ENCODE data around the gene ASAP2.

Gene ASAP2

DNA sequence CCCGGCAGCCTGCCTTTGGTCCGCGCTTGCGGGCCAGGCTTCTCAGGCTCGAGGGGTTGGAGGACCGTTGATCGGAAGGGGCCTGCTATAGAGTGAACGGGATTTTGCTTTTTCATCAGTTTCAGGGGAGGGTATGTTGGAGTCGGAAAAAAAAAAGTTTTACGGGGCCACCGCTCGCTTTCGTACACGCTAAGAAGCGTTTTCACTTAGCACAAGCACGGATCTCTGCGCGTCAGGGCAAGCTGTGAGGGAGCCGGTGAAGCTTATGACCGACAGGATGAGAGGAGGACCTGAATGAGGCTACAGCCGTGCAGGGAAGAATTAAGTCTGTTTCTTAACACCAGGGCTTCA, 217.3 kb downstream of the ASAP2 start:
- peak overlapping the region; percentile 76 for H3K4me3 ChIP-seq (ENCODE audit: insufficient read depth, low read depth, low read length, poor library complexity, severe bottlenecking)
- H3K36me3 ChIP-seq (ENCODE audit: control insufficient read depth, insufficient read depth, low read length) = peaks cover 1% of the 10 kb centered on the region
- peak overlapping the region; percentile 70 for H3K27ac ChIP-seq (ENCODE audit: insufficient read depth, low read length, poor library complexity, severe bottlenecking)
- H3K27me3 ChIP-seq (replicated peaks; ENCODE audit: control insufficient read depth, insufficient read depth, low read length, poor library complexity, severe bottlenecking) = no peaks in the 10 kb centered on the region
- DNase-seq = peak in 2 of 3 donors; percentile 1 to 7
- no peaks in the 10 kb centered on the region for H3K9me3 ChIP-seq (ENCODE audit: control insufficient read depth, low read length)
- peaks cover 15% of the 10 kb centered on the region for H3K4me1 ChIP-seq (ENCODE audit: control insufficient read depth, insufficient read depth, low read length, poor library complexity, severe bottlenecking)

DNA sequence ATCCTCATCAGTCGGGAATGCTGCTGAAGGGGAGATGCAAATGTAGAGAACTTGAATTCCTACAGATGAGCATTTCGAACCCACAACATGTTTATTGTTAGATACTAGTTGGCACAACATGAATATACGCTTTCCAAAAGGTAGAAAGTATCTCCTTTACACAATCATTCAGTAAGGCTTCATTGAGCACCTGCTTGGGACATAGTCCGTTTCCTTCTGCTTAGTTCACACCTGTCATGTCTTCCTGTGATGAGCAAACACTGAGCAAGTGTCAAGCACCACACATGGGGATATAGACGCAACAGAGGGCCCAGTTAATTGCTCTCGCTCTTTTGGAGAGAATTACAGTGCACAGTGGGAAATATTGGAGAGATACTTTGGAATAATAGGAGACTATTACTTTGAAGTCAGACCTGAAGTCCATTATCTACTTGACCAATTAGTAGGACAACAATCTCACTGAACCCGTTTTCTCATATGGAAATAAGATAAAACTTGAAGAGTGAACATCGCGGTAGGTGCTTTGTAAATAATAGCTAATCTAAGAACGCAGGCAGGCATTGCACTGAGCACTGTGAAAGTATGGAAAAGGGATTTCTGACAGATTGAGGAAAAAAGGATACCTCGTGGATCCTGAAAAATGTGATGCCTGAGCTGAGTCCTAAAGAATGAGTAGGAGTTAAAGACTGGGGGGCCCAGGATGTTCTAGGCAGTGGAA, 218.0 kb downstream of the ASAP2 start:
- H3K36me3 ChIP-seq (ENCODE audit: control insufficient read depth, insufficient read depth, low read length) = peaks cover 7% of the 10 kb centered on the region
- H3K27ac ChIP-seq (ENCODE audit: insufficient read depth, low read length, poor library complexity, severe bottlenecking) = peak overlapping the region; percentile 70
- no peak for DNase-seq
- no peaks in the 10 kb centered on the region for H3K27me3 ChIP-seq (replicated peaks; ENCODE audit: control insufficient read depth, insufficient read depth, low read length, poor library complexity, severe bottlenecking)
- H3K9me3 ChIP-seq (ENCODE audit: control insufficient read depth, low read length) = no peaks in the 10 kb centered on the region
- H3K4me1 ChIP-seq (ENCODE audit: control insufficient read depth, insufficient read depth, low read length, poor library complexity, severe bottlenecking) = peaks cover 15% of the 10 kb centered on the region
- peak overlapping the region; percentile 76 for H3K4me3 ChIP-seq (ENCODE audit: insufficient read depth, low read depth, low read length, poor library complexity, severe bottlenecking)

DNA sequence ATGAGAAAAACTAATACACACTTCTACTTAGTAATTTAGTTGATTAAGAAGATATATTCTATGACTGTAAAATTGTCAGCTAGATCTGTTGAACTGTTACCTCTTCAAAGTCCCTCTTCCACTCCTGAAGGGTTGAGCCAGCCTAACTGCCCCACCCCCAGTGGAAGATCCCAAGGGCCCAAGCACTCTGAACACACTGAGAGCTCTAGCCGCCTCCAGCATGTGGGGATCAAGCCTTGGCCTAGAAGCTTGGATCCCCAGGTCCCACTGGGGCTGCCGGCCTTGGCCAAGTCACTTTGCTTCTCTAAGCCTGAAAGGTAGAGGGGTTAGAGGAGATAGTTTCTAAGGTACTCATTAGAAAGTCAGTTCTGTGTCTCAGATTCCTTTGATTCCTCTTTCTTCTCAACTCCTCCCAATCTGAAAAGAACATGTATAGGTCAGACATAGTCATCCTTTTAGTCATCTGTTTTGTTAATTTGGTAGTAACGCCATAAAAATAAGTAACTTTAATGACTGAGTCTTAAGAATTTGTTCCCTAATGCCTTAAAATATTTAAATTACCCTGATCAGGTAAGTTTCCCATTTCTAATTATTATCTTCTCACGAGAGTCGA, 222.5 kb downstream of the ASAP2 start:
- Histone ChIP-seq H3K4me3 (ENCODE audit: insufficient read depth, low read depth, low read length, poor library complexity, severe bottlenecking) (no peak overlapping the region), H3K36me3 (ENCODE audit: control insufficient read depth, insufficient read depth, low read length) (peaks cover 29% of the 10 kb centered on the region), H3K27ac (ENCODE audit: insufficient read depth, low read length, poor library complexity, severe bottlenecking) (no peak overlapping the region), H3K27me3 (replicated peaks; ENCODE audit: control insufficient read depth, insufficient read depth, low read length, poor library complexity, severe bottlenecking) (no peaks in the 10 kb centered on the region), H3K9me3 (ENCODE audit: control insufficient read depth, low read length) (no peaks in the 10 kb centered on the region), H3K4me1 (ENCODE audit: control insufficient read depth, insufficient read depth, low read length, poor library complexity, severe bottlenecking) (peaks cover 3% of the 10 kb centered on the region)
- no peak for DNase-seq

DNA sequence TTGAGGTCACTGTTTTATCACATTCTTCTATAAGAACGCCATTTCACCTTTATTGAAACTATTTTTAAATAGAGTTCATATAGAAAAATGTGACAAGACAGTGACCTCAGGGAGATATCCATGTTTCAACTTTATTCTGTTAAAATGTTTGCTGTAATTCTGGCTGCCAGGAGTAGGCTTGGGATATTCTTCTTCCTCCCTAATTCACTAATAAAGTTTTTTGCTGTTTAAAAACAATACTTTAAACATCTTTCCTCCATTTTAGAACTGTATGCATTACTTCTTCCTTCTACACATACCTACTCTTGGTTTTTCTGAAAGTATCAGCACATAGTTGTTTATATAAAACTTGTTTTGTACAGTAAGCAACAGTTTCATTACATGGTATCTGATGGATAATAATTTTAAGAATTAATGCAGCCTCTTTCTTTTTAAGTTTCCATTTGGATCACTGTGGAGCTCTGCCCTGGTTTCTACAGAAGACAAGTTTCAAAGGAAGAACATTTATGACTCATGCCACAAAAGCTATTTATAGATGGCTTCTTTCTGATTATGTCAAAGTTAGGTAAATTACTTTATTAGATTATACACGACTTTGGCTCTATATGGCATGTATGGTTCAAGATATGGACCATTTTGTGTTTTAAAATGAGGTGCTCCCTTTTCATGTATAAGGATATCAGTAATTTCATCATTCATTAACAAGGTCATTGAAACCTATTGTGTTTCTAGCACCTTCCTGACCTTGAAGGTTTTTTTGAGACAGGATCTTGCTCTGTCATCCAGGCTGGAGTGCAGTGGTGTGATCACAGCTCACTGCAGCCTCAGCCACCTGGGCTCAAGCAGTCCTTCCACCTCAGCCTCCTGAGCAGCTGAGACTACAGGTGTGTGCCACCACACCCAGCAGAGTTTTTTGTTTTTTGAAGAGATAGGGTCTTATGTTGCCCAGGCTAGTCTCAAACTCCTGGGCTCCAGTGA, 224.0 kb downstream of the ASAP2 start:
- Histone ChIP-seq H3K27me3 (replicated peaks; ENCODE audit: control insufficient read depth, insufficient read depth, low read length, poor library complexity, severe bottlenecking) (no peaks in the 10 kb centered on the region), H3K27ac (ENCODE audit: insufficient read depth, low read length, poor library complexity, severe bottlenecking) (no peak overlapping the region), H3K4me3 (ENCODE audit: insufficient read depth, low read depth, low read length, poor library complexity, severe bottlenecking) (no peak overlapping the region), H3K4me1 (ENCODE audit: control insufficient read depth, insufficient read depth, low read length, poor library complexity, severe bottlenecking) (no peaks in the 10 kb centered on the region), H3K9me3 (ENCODE audit: control insufficient read depth, low read length) (no peaks in the 10 kb centered on the region), H3K36me3 (ENCODE audit: control insufficient read depth, insufficient read depth, low read length) (peaks cover 29% of the 10 kb centered on the region)
- no peak for DNase-seq

DNA sequence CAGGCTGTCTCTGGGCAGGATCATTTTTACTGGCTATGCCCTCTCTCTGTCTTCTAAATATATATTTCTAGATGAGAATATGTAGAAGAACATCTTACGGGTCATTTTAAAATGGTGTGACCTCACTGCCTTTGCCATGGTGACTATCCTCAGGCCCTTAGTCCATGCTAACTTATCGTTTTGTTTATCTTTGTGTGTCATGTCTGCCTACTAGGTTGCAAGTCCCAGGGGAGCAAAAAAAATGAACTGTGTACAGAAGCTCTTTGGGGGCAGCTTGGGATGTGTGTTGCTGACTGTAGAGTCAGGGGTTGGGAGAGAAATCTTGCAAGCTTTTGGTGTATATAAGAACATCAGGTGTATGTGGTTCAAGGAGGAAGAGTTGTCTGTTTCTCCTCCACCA, 227.9 kb downstream of the ASAP2 start:
- no peak overlapping the region for H3K4me3 ChIP-seq (ENCODE audit: insufficient read depth, low read depth, low read length, poor library complexity, severe bottlenecking)
- no peak for DNase-seq
- H3K4me1 ChIP-seq (ENCODE audit: control insufficient read depth, insufficient read depth, low read length, poor library complexity, severe bottlenecking) = no peaks in the 10 kb centered on the region
- H3K27ac ChIP-seq (ENCODE audit: insufficient read depth, low read length, poor library complexity, severe bottlenecking) = no peak overlapping the region
- no peaks in the 10 kb centered on the region for H3K27me3 ChIP-seq (replicated peaks; ENCODE audit: control insufficient read depth, insufficient read depth, low read length, poor library complexity, severe bottlenecking)
- no peaks in the 10 kb centered on the region for H3K9me3 ChIP-seq (ENCODE audit: control insufficient read depth, low read length)
- peaks cover 34% of the 10 kb centered on the region for H3K36me3 ChIP-seq (ENCODE audit: control insufficient read depth, insufficient read depth, low read length)

DNA sequence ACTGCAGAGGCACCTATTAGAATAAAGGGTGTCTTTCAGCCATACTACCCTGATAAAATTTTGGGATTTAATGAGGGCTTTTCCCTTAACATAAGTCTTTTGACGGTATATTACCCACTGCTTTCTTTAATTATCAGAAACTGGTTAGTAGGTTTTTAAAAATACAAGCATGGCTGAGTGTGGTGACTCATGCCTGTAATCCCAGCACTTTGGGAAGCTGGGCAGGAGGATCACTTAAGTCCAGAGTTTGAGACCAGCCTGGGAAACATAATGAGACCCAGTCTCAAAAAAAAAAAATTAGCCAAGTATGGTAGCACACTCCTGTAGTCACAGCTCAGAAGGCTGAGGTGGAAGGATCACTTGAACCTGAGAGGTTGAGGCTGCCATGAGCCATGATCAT, 232.9 kb downstream of the ASAP2 start:
- no peaks in the 10 kb centered on the region for H3K27me3 ChIP-seq (replicated peaks; ENCODE audit: control insufficient read depth, insufficient read depth, low read length, poor library complexity, severe bottlenecking)
- H3K4me1 ChIP-seq (ENCODE audit: control insufficient read depth, insufficient read depth, low read length, poor library complexity, severe bottlenecking) = no peaks in the 10 kb centered on the region
- DNase-seq = no peak
- H3K9me3 ChIP-seq (ENCODE audit: control insufficient read depth, low read length) = no peaks in the 10 kb centered on the region
- peaks cover 41% of the 10 kb centered on the region for H3K36me3 ChIP-seq (ENCODE audit: control insufficient read depth, insufficient read depth, low read length)
- H3K27ac ChIP-seq (ENCODE audit: insufficient read depth, low read length, poor library complexity, severe bottlenecking) = no peak overlapping the region
- H3K4me3 ChIP-seq (ENCODE audit: insufficient read depth, low read depth, low read length, poor library complexity, severe bottlenecking) = no peak overlapping the region

DNA sequence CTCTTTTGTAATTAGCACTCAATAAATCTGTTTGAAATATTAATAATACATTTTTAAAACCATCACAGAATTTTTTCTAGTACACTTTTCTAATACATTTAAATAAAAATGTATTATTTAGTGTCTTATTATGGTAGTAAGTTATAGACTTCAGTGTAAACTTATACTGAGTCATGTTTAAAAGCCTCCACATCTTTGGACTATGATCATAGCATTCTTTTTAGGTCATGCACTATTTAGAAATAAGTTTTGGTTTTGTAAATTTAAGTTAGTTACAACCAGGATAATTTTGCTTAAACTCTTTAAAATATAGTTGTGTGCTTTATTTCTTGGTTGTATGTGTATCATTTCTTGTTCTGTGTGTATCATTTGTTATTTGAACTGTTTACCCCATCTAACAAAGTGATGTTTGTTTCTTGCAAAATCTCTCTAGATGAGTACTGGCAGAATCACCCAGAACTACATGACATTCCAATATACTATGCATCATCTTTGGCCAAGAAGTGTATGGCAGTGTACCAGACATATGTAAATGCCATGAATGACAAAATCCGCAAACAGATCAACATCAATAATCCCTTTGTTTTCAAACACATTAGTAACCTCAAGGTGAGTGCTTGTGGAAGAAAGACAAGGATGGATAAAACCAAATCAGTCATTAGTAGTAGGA, 233.6 kb downstream of the ASAP2 start:
- no peak overlapping the region for H3K27ac ChIP-seq (ENCODE audit: insufficient read depth, low read length, poor library complexity, severe bottlenecking)
- H3K4me3 ChIP-seq (ENCODE audit: insufficient read depth, low read depth, low read length, poor library complexity, severe bottlenecking) = no peak overlapping the region
- no peak for DNase-seq
- H3K4me1 ChIP-seq (ENCODE audit: control insufficient read depth, insufficient read depth, low read length, poor library complexity, severe bottlenecking) = no peaks in the 10 kb centered on the region
- H3K9me3 ChIP-seq (ENCODE audit: control insufficient read depth, low read length) = no peaks in the 10 kb centered on the region
- H3K27me3 ChIP-seq (replicated peaks; ENCODE audit: control insufficient read depth, insufficient read depth, low read length, poor library complexity, severe bottlenecking) = no peaks in the 10 kb centered on the region
- peaks cover 41% of the 10 kb centered on the region for H3K36me3 ChIP-seq (ENCODE audit: control insufficient read depth, insufficient read depth, low read length)

DNA sequence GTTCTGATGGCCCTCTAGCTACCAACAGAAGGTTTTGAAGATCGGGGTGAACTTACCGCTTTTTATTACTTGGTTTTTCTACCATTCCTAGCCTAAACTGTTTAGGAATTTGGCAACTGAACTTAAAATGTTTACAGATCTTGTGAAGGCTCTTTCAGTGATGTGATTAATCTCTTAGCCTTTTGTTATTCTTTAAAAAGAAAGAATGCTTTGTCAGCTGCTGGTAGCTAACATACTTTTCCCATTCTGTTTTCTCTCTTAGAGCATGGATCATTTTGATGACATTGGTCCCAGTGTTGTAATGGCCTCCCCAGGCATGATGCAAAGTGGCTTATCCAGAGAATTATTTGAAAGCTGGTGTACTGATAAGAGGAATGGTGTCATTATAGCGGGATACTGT, 234.9 kb downstream of the ASAP2 start:
- Histone ChIP-seq H3K9me3 (ENCODE audit: control insufficient read depth, low read length) (no peaks in the 10 kb centered on the region), H3K4me1 (ENCODE audit: control insufficient read depth, insufficient read depth, low read length, poor library complexity, severe bottlenecking) (no peaks in the 10 kb centered on the region), H3K36me3 (ENCODE audit: control insufficient read depth, insufficient read depth, low read length) (peaks cover 41% of the 10 kb centered on the region), H3K4me3 (ENCODE audit: insufficient read depth, low read depth, low read length, poor library complexity, severe bottlenecking) (no peak overlapping the region), H3K27me3 (replicated peaks; ENCODE audit: control insufficient read depth, insufficient read depth, low read length, poor library complexity, severe bottlenecking) (no peaks in the 10 kb centered on the region), H3K27ac (ENCODE audit: insufficient read depth, low read length, poor library complexity, severe bottlenecking) (no peak overlapping the region)
- DNase-seq = no peak

DNA sequence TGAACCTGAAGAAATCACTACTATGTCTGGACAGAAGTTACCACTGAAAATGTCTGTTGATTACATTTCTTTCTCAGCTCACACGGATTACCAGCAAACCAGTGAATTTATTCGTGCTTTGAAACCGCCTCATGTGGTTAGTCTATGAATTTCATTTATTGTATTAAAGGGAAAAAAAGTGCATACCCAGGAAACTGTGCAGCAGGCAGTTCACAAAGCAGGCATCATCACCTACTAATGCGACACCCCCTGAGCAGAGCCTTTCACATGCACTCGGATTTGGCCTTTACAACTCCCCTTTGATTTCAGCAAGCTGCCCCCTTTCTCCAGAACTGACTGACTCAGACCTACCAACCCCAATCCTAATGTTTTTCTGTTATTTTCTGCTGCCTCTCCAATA, 236.9 kb downstream of the ASAP2 start:
- Histone ChIP-seq H3K4me1 (ENCODE audit: control insufficient read depth, insufficient read depth, low read length, poor library complexity, severe bottlenecking) (no peaks in the 10 kb centered on the region), H3K9me3 (ENCODE audit: control insufficient read depth, low read length) (no peaks in the 10 kb centered on the region), H3K27ac (ENCODE audit: insufficient read depth, low read length, poor library complexity, severe bottlenecking) (no peak overlapping the region), H3K4me3 (ENCODE audit: insufficient read depth, low read depth, low read length, poor library complexity, severe bottlenecking) (no peak overlapping the region), H3K36me3 (ENCODE audit: control insufficient read depth, insufficient read depth, low read length) (peaks cover 36% of the 10 kb centered on the region), H3K27me3 (replicated peaks; ENCODE audit: control insufficient read depth, insufficient read depth, low read length, poor library complexity, severe bottlenecking) (no peaks in the 10 kb centered on the region)
- DNase-seq = no peak

Measured in effector memory CD4-positive, alpha-beta T cell (primary cell).